ENCODE data around the gene MCM9. TPM values are rescaled to one million over a fixed set of nuclear protein-coding genes. Genes with fewer than 3 reads are reported as not detected.

MCM9 gene
- total and polyA plus RNA-seq, 2 of the 4 experiments (the other 2 are of a cell fraction): 3.5 to 7.2 TPM

GRCh38 chr6:118897386-118897785 is 37.6 kb downstream of the MCM9 start:
- H3K14ac ChIP-seq (replicated peaks; ENCODE audit: low read depth, low read length): no peak overlapping the region
- intact Hi-C loops (cut with micrococcal nuclease): loop anchor here (5.0 to 10.0 kb wide), 2 partner anchors 343 to 615 kb away; no protein-coding TSS in a partner anchor
- no peaks in the 10 kb centered on the region for H3K9me3 ChIP-seq (ENCODE audit: control insufficient read depth, insufficient read depth, low read length)
- H3K9ac ChIP-seq (ENCODE audit: low read depth, low read length): no peak overlapping the region
- no peak overlapping the region for H2BK20ac ChIP-seq (ENCODE audit: low read depth, low read length)
- H3K27ac ChIP-seq (ENCODE audit: insufficient read depth, low read length): no peak overlapping the region
- TF ChIP-seq FOS (IDR thresholded peaks at IDR 0.05; ENCODE audit: low read depth, low read length) (no peak), CTCF (conservative IDR thresholded peaks at IDR 0.05; ENCODE audit: low read depth, low read length) (no peak), CHD1 (IDR thresholded peaks at IDR 0.05; ENCODE audit: low read depth, low read length) (no peak), SMC3 (IDR thresholded peaks at IDR 0.05; ENCODE audit: low read depth, low read length) (no peak), NFE2L2 (IDR thresholded peaks at IDR 0.05; ENCODE audit: low read depth, low read length) (no peak), CEBPB (IDR thresholded peaks at IDR 0.05; ENCODE audit: low read depth, low read length) (no peak), BHLHE40 (IDR thresholded peaks at IDR 0.05; ENCODE audit: low read depth, low read length) (no peak), ELK1 (IDR thresholded peaks at IDR 0.05; ENCODE audit: borderline replicate concordance, low read depth, low read length) (no peak), POLR2A (IDR thresholded peaks at IDR 0.05; ENCODE audit: low read depth, low read length) (no peak), MXI1 (IDR thresholded peaks at IDR 0.05; ENCODE audit: borderline replicate concordance, low read depth, low read length) (no peak), RAD21 (IDR thresholded peaks at IDR 0.05; ENCODE audit: low read length) (no peak), MAZ (IDR thresholded peaks at IDR 0.05; ENCODE audit: borderline replicate concordance, low read depth, low read length) (no peak), USF2 (IDR thresholded peaks at IDR 0.05; ENCODE audit: low read depth, low read length) (no peak), RFX5 (IDR thresholded peaks at IDR 0.05; ENCODE audit: low read depth, low read length) (no peak)
- no peak overlapping the region for H3K4ac ChIP-seq (ENCODE audit: low read depth, low read length)
- no peak overlapping the region for H4K8ac ChIP-seq (ENCODE audit: low read depth in 2 of 2, low read length in 2 of 2)
- in situ Hi-C loops (cut with MboI; ENCODE audit: low sequenced_read_pairs): no loop called here
- no peaks in the 10 kb centered on the region for H4K20me1 ChIP-seq (ENCODE audit: insufficient read depth, low read length)
- H2AK5ac ChIP-seq (ENCODE audit: low read depth, low read length): no peak overlapping the region
- no peak overlapping the region for H3K23ac ChIP-seq (ENCODE audit: low read depth, low read length)
- H3K4me1 ChIP-seq (ENCODE audit: control insufficient read depth, insufficient read depth, low read length): no peaks in the 10 kb centered on the region
- dilution Hi-C loops (cut with HindIII; ENCODE audit: low sequenced_read_pairs, unreplicated experiment): no loop called here
- no peak overlapping the region for H3K4me2 ChIP-seq (ENCODE audit: low read depth, low read length)
- no peak overlapping the region for H2AK9ac ChIP-seq (replicated peaks; ENCODE audit: low read depth, low read length, poor library complexity)
- H3K9me1 ChIP-seq (ENCODE audit: insufficient read depth, low read length): peaks cover 5% of the 10 kb centered on the region; the same call in 1 of the 2 replicates
- no peak overlapping the region for H4K91ac ChIP-seq (ENCODE audit: insufficient read depth, low read depth, low read length)
- no peak overlapping the region for H3K18ac ChIP-seq (ENCODE audit: low read depth, low read length)
- no peak overlapping the region for H2BK15ac ChIP-seq (ENCODE audit: low read depth, low read length)
- DNase-seq (no peak), ATAC-seq (ENCODE audit: low read depth) (no peak)
- ChIA-PET CTCF (interaction anchor here (1.4 kb wide), 1 partner anchor 15 kb away, joined by 5 read pairs; no protein-coding TSS in a partner anchor), POLR2A (ENCODE audit: unreplicated experiment) (no interaction called here)
- no peak overlapping the region for H4K5ac ChIP-seq (ENCODE audit: low read depth, low read length)
- no TSS peak for BruUV-seq (replicated peaks)
- peaks cover 27 to 47% of the 10 kb centered on the region in 2 experiments for H3K79me1 ChIP-seq (ENCODE audit: low read depth in 1 of 2, low read length in 2 of 2)
- no peak overlapping the region for H2BK5ac ChIP-seq (ENCODE audit: low read depth, low read length, poor library complexity, severe bottlenecking)
- peaks cover 3% of the 10 kb centered on the region; the same call in 1 of the 2 replicates for H3K36me3 ChIP-seq (ENCODE audit: control insufficient read depth, insufficient read depth, low read length)
- H3K56ac ChIP-seq (ENCODE audit: extremely low read depth, insufficient read depth, low read length): no peak overlapping the region
- H3K27me3 ChIP-seq (ENCODE audit: control insufficient read depth, insufficient read depth, low read length): no peaks in the 10 kb centered on the region
- no peak overlapping the region for H2BK120ac ChIP-seq (ENCODE audit: low read depth, low read length)
- H3K4me3 ChIP-seq (ENCODE audit: insufficient read depth, low read depth, low read length): no peak overlapping the region
- H2AFZ ChIP-seq (replicated peaks; ENCODE audit: low read length, poor library complexity): no peak overlapping the region

All from IMR-90 (cell line).